Choroid plexus epithelial cell (primary cell): ENCODE data around the gene ZNF789.
A peak's percentile ranks its signal among the peaks of the same experiment; 100 is the strongest.

Experiments
- DNase-seq: peaks from one replicate; pipeline ENCODE4 v3.0.0-alpha.2; 2010; ENCODE audit warnings: low read depth
- H3K4me3 ChIP-seq: 2 replicates; pipeline ENCODE4 v1.5.1; 2011; ENCODE audit warnings: low read depth, mild to moderate bottlenecking, control low read depth, low read length, moderate library complexity
- CTCF ChIP-seq: conservative IDR thresholded peaks from 2 replicates; pipeline ENCODE4 v1.5.1; 2011; ENCODE audit warnings: low read depth, mild to moderate bottlenecking, control low read depth, inconsistent platforms, low read length, moderate library complexity

ZNF789 gene

GRCh38 chr7:99525713-99526440 is 53.2 kb downstream of the ZNF789 start:
- no peak overlapping the region for H3K4me3 ChIP-seq
- peak; percentile 47 for TF ChIP-seq CTCF
- peak; percentile 30 for DNase-seq

DNA sequence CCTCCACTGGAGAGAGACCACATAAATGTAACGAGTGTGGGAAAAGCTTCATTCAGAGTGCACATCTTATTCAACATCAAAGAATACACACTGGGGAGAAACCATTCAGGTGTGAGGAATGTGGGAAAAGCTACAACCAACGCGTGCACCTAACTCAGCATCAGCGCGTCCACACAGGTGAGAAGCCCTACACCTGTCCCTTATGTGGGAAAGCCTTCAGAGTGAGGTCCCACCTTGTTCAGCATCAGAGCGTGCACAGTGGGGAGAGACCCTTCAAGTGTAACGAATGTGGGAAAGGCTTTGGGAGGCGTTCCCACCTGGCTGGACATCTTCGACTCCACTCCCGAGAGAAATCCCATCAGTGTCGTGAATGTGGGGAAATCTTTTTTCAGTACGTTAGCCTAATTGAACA is 58.7 kb downstream of the ZNF789 start:
- H3K4me3 ChIP-seq = no peak overlapping the region
- TF ChIP-seq CTCF = no peak
- peak; percentile 11 for DNase-seq

GRCh38 chr7:99535667-99536066 is 63.0 kb downstream of the ZNF789 start:
- no peak for TF ChIP-seq CTCF
- H3K4me3 ChIP-seq = no peak overlapping the region
- DNase-seq = no peak
